ENCODE data around the gene TAB2. TPM values are rescaled to one million over a fixed set of nuclear protein-coding genes. Genes with fewer than 3 reads are reported as not detected.

Gene TAB2
- total and polyA plus RNA-seq, 8 donors: 49.3 to 103 (median 86.5) TPM

Other genes starting within 250 kb of the TAB2 start
- 1 to 10 TPM; 2.1 to 2.7 TPM for gene SUMO4, start 82.5 kb downstream of the TAB2 start, total RNA-seq
- gene SUMO4, start 82.5 kb downstream of the TAB2 start, polyA plus RNA-seq (ENCODE audit: insufficient read length in 6 of 6): 1 to 10 TPM; 1.0 to 2.2 (median 1.7) TPM
- 1 to 10 TPM; 1.9 to 4.1 TPM for gene ZC3H12D, start 167.3 kb downstream of the TAB2 start, total RNA-seq
- under 1 TPM; 0.45 to 0.95 (median 0.78) TPM for gene ZC3H12D, start 167.3 kb downstream of the TAB2 start, polyA plus RNA-seq (ENCODE audit: insufficient read length in 6 of 6)
- 10 to 100 TPM; 22.4 to 25.7 TPM for gene PPIL4, start 228.3 kb downstream of the TAB2 start, total RNA-seq
- 10 to 100 TPM; 59.1 to 77.0 (median 64.2) TPM for gene PPIL4, start 228.3 kb downstream of the TAB2 start, polyA plus RNA-seq (ENCODE audit: insufficient read length in 6 of 6)
- gene GINM1, start 248.7 kb downstream of the TAB2 start, total RNA-seq: 10 to 100 TPM; 43.6 to 46.4 TPM
- gene GINM1, start 248.7 kb downstream of the TAB2 start, polyA plus RNA-seq (ENCODE audit: insufficient read length in 6 of 6): 10 to 100 TPM; 51.0 to 59.3 (median 56.6) TPM

Data from left lung (tissue), 8 donors.